ENCODE measurements around the gene WDR83.
A peak's percentile ranks its signal among the peaks of the same experiment; 100 is the strongest.
"Not testable (repeated sequence)": the region's sequence is repeated elsewhere in the genome, so short reads cannot be mapped to it uniquely, and the experiment has no call there.

Gene WDR83

DNA sequence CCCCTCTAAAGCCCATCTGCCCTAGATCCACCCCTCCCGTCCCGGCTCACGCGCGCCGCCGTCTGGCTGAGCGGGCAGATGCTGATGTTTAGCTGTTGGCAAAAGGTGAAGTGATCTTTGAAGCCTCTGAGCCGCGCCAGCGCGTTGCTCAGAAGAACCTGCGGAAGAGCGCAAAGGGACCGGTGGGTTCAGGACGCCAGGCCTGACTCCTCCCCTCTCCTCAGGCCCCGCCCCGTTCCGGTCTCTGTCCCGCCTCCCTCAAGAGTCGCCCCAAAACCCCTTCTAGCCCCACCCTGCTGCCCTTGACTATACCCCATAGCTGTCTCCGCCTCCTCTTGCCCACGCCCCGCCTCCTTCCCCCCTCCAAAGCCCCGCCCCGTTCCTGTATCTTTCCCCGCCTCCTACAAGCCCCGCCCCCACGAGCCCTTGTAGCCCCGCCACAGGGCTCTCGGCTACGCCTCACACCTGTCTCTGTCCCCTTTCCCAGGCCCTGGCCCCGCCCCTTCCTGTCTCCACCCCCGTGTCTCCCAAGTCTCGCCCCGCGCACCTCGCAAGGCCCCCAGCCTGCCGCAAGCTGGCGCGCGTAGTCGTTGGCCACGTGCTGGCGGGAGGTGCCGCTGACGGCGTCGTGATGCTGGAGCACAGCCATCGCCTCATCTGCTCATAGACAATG, 9.6 kb upstream of the WDR83 start:
- no peak for DNase-seq (ENCODE audit: low read depth in 2 of 2)

DNA sequence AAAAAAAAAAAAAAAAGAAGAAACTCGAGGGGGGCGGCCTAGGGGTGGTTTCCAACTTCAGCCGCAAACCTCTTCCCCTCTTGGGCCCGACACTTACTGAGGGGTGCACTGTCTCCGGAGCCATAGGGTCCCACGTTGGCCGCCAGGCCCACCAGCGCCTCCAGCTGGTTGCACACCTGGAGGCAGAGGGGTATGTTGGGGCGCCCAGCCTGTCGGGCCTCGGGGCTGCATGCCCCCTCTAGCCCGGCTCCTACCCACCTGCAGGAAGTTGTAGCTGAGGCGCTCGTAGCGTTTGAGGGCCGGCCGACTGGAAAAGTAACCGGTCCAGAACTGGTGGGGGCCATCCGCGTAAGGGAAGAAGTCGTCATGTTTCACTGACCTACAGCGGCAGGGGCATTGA, 8.6 kb upstream of the WDR83 start:
- no peak for DNase-seq (ENCODE audit: low read depth in 2 of 2)

DNA sequence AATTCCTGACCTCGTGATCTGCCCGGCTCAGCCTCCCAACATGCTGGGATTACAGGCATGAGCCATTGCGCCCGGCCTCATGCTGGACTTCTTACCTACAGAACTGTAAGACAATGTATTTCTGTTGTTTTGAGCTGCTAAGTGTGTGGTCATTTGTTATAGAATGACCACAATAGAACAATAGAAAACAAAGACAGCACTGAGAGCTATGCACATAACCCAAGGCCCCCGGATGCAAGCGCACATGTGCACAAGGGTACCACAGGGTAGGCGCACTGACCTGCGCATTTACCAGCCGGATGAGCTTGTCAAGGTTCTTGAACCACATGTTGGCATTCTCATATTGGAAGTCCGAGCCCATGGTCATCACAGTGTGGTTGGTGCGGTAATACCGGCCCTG, 5.6 kb upstream of the WDR83 start:
- no peak for DNase-seq (ENCODE audit: low read depth in 2 of 2)

DNA sequence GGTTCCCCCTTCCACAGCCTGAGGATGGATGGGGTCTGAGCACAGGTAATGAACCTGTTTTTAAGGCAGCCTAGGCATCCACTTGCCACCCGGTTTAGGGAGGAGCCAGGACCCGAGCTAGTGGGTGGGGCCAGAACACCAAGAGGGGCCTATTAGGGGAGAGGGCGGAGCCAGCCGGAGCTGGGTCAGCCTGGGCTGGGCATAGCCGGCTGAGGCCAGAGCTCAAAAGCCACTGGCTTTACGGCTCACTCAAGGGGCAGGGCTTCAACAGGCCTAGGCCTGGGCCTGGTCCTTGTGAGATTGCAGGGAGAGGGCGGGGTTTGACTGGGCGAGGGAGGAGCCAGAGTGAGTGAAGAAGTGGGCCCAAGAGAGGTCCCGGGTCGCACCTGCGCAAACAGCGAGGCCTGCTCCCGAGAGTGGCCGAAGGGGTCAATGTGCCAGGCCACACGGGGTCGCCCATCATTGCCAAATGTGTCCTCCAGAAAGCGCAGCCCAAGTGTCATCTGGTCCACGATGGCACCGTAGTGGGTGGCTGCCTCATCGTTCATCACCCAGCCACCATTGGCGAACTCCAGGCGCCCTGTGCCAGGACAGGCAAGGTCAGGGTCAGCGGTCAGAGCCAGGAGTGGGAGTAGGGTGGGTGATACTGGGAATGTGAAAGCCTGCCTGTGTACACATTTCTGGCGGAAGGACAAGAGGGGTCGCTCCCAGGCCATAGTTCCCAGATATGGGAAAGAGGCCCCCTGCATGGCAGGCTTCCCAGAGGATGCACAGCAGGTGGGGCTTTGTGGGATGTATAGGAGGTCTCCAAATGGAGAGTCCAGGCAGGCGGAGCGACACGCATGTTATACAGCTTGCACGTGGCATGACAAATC, 2.0 kb upstream of the WDR83 start:
- no peak for DNase-seq (ENCODE audit: low read depth in 2 of 2)

DNA sequence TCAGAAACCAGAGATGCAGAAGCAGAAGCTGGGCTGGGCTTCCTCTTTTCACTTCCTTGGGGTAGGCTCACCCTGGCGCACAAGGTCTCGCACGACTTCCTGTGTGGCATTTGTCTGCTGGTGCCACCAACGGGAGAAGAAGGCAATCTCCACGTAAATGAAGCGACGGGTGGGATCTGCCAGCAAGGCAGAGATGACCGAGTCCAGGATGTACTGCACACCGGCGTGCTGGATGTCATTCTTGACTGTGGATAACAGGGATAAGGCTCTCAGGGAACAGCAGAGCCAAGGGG, 1.4 kb upstream of the WDR83 start:
- DNase-seq (ENCODE audit: low read depth in 2 of 2): no peak

DNA sequence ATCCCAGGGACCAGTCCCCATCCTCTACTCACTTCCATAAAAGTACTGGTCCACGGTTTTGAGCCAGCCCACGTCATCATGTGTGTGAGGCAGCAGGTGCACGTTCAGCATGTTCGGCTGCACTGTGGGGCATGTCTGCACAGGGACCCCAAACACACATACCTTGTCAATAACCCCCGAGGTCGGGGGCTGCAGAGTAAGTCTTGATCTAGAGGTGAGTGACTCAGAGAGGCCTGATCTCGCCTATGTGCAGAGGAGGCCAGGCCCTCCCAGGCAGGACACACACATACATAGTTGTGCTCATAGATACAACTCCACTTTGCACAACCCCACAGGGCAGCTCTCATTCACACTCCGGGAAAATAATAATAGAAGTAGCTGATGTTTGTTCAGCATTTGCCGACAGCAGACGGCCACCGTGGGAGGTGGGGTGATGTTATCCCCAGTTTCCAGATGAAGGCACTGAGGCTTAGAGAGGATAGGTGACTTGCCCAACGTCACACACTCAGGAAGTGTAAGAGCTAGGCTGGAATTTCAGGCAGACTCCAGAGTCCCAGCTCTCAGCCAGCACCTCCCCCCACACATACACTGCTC, 839 bp upstream of the WDR83 start:
- no peak for DNase-seq (ENCODE audit: low read depth in 2 of 2)

DNA sequence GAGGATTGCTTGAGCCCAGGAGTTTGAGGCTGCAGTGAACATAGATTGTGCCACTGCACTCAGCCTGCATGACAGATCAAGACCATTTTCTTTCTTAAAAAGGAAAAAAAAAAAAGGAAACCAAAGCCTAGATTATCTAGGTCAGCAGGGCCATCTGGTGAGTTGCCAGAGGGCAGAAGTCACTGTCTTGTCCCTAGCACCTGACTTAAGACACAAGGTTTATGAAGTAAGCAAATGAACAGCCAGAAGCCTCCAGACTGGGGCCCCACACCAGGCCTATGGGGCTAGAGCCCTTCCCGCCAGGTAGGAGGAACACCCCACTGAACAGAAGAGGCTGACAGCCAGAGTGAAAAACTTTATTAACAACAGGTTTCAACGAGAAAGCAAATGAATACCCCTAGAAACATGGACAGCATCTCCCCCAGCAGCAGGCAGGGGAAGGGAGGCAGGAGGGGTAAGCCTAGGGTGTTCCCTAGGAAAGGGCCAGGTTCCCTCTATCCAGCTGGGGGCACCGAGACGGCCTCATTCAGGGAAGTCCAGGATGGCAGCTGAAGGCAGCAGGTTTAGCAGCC, 1.2 kb downstream of the WDR83 start:
- DNase-seq (ENCODE audit: low read depth in 2 of 2): no peak

DNA sequence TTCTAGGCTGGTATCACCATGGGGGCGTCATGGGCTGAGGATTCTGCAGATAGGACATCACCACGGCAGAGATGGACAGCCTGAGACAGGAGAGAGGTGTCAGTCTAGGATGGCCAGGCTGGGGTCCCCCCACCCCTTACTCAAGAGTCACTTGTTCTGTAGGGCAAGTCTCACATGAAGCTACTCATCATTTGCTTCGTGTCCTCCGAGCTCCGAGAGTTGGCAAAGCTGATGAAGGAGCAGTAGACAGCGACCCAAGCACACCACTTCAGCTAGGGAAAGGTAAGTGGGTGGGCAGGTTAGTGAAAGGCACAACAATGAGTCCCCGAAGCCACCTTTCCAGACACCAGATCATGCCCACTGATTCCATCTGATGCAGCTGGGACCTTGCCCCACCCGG, 1.7 kb downstream of the WDR83 start:
- DNase-seq (ENCODE audit: low read depth in 2 of 2): no peak

DNA sequence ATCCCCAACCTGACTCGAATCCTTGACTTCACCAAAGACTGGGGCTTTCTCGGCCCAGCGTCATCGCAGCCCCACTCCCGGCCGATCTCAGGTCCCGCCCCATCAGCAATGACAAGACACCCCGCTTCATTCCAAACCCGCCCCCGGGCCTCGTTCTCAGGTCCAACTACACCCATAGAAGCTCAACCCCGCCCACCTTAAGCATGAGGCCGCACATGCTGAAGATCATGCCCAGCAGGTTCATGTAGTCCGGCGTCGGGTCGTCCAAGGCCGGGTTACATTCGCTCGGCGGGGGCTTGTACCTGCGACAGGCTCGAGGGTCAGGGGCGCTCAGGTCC, 2.3 kb downstream of the WDR83 start:
- DNase-seq (ENCODE audit: low read depth in 2 of 2): peak in 1 of 2 donors; percentile 48

DNA sequence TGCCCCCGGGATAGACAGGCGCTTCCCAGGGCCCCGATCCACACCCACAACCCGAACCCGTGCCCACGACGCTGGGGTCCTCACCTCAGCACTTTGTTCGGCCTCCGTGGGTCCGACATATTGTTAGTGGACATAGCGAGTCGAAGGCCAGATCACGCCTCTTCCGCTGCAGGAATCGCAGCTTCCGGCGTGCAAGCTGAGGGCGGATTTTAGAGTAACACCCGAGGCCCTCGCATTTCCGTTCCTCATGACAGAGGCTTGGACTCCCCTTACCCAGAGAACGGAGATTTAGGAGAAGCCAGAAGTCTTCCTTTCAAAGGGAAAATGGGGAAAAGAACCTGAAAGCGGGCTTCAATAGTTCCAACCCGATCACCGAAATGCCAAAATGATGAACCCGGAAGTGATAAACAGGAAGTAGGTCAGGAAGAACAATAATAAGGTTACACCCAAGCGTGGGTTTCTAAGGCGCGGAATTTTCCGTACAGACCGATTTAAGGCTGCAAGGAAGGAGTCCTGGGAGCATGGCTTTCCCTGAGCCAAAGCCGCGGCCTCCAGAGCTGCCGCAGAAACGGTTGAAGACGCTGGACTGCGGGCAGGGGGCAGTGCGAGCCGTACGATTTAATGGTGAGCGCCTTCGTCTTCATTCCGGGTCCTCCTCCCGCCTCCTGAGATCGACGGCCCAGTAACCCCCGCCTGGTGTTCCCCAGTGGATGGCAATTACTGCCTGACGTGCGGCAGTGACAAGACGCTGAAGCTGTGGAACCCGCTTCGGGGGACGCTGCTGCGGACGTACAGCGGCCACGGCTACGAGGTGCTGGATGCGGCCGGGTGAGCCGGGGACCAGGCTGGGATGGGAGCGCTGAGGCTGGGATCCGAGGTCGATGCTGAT, 2.9 kb downstream of the WDR83 start:
- DNase-seq (ENCODE audit: low read depth in 2 of 2): peak in 1 of 2 donors; percentile 53

DNA sequence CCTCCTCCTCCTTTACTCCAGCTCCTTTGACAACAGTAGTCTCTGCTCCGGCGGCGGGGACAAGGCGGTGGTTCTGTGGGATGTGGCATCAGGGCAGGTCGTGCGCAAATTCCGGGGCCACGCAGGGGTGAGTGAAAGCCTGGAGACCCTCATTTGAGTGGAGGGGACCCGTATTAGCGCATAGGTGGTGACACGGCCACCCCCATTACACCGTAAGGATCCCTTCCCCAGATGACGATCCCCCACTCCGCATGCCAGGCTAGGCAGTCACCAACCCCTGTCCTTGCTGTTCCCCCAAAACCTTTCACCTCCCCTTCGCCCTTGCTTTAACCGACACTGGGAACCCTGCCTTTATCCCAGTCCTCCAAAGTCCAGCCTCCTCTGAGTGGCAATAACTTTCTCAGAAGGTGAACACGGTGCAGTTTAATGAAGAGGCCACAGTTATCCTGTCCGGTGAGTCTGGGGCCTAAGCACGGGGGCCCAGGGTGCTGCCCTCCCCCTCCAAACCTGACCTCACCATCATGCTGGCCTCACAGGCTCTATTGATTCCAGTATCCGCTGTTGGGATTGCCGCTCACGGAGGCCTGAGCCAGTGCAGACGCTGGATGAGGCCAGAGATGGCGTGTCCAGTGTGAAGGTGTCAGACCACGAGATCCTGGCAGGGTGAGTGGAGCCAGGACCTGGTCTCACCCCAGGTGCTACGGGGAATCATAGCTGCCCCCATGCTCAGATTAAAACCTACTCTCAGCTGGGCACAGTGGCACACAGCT, 3.7 kb downstream of the WDR83 start:
- DNase-seq (ENCODE audit: low read depth in 2 of 2): no peak

DNA sequence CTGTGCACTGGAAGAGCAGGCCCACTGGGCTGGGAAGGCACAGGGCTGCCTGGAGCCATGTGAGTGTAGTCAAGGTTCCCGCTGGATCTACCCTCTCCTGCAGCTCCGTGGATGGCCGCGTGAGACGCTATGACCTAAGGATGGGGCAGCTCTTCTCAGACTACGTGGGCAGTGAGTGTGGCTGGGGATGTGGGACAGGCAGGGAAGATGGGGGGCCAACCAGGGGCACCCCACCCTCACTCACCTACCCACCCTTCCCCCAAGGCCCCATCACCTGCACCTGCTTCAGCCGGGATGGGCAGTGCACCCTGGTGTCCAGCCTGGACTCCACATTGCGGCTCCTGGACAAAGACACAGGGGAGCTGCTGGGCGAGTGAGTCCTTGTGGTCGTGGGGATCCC, 6.1 kb downstream of the WDR83 start:
- DNase-seq (ENCODE audit: low read depth in 2 of 2): no peak

DNA sequence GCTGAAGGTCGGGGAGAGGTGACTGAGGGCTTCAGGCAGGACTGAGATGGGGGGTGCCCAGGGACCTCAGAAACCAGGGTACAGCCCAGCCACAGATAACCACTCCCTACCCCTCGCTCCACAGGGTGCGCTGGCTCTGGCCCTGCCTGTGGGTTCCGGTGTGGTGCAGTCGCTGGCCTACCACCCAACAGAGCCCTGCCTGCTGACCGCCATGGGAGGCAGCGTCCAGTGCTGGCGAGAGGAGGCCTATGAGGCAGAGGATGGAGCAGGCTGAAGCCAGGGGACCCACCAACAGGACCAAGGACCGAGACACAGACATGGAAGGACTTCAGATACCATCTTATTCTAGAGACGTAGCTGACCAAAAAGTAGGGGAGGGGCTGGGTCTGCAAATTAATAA, 8.8 kb downstream of the WDR83 start:
- no peak for DNase-seq (ENCODE audit: low read depth in 2 of 2)

DNA sequence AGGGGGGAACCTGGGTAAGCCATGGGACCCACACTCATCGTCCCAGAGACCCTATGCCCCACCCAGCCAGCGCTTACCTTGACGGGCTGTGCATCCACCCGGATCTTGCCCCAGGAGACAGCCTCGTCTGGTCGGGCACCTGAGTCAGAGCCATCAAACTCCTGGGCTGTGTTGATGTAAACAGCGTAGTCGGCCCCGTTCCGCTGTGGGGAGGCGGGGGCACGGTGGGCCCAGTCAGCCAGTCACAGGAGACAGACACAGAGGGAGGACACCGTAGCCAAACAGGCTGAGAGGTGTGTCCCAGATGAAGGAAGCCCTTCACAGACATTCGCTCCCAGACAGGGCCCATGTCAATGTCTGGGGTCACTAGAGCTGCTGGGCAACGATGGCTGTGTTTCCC, 9.3 kb downstream of the WDR83 start:
- DNase-seq (ENCODE audit: low read depth in 2 of 2): no peak

DNA sequence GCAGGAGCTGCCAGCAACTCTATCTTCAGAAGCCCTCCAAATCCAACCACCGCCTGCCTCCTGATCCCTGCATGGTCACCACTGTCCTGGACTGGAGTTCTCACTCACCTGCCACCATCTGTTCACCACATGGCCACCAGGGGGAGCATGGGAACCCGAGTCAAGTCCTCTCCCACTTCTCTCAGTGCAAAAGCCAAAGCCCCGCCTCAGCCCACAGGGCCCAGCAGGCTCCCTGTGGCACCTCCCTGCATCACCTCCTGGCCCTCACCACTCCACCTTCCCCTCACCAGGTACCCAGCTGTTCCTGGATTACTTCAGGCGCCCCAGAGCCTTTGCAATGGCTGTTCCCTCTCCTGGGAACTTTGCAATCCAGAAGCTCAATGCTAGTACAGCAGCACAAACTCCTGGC, 9.8 kb downstream of the WDR83 start:
- DNase-seq (ENCODE audit: low read depth in 2 of 2): peak; percentile 58 to 84

DNA sequence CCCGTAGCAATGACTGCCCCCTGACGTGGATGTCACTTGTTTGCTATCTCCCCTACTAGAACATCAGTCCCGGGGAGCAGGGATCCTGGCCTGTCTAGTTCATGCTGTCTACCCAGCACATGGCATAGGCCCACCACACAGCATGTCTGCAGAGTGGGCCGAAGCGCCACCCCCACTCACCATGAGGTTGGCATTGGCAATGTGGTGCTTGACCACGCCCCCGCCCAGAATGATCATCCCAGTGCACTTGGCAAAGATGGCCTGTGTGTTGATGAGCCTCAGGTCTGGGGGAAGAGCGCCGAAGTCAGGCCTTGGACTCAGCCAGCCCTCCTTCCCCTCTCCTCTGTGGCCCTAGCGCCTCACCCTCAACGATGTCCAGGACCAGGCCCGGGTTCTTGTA, 10.3 kb downstream of the WDR83 start:
- DNase-seq (ENCODE audit: low read depth in 2 of 2): no peak

DNA sequence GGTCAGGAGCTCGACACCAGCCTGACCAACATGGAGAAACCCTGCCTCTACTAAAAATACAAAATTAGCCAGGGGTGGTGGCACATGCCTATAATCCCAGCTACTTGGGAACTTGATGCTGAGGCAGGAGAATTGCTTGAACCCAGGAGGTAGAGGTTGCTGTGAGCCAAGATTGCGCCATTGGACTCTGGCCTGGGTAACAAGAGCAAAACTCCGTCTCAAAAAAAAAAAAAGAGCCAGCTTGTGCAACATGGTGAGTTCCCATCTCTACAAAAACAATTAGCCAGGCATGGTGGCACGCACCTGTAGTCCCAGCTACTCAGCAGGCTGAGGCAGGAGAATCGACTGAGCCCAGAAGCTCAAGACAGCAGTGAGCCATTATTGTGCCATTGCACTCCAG, 11.4 kb downstream of the WDR83 start:
- DNase-seq (ENCODE audit: low read depth in 2 of 2): not testable (repeated sequence)

DNA sequence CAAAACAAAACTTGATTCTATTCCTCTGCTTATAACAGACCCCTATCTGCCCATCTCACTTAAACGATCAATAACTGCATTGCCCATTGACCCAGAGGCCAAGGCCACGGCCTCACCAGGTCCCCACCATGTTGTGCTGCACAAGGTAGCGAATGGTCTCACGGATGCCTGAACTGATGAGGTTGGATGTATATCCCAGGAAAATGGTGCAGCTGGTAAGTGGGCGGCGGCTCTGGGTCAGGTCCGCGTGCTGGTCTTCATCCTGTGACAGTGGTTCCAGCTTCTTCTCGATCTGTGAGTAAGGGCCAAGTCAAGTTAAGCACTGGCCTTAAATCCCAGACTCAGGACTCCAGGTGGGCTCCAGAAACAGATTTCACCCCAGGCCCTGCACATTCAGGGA, 13.4 kb downstream of the WDR83 start:
- no peak for DNase-seq (ENCODE audit: low read depth in 2 of 2)

DNA sequence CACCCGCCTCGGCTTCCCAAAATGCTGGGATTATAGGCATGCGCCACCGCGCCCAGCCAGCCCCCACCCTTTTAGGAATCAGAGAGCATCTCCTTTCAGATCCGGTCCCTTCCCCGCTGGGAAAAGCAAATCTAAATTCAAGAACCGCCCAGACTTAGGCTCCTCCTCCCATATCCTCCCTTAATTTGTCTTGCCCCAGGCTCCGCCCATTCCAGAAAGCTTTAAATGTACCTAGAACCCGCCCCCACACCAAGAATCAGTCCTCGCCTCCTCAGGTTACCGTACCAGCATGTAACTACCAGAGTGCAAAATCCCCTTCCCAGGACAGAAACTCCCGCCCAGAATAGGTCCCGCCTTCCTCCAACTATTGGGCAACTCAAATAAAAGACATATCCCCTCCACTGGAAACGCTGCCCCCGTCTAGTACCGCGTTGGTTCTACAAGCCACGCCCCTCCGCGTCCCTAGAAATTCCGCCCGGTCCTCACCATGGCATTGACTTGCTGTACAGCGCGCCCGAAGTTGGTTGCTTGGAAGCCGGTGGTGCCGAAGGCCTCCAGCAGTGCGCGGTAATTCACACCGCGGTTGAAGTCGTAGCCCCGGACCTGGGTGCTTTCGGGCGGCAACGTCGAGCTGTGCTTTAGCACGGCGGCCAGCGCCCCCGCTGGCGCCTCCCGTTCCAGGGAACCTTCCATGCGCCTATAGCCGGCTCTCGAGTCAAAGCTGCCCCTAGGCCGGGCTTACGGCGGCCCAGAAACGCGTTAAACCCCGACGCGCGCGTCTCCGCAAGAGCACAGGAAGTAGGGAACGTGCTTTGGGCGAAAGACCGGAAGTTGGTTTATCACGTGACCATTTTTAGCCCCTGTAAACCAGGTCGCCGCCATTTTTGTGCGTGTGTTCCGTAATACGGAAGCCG, 14.7 kb downstream of the WDR83 start, which contains the start of gene DHPS:
DHPS (minus strand) TSS at position 807 of the 914 bp plus-strand sequence; CDS start at position 693, 114 bp downstream.
- peak; percentile 72 to 73 for DNase-seq (ENCODE audit: low read depth in 2 of 2)

DNA sequence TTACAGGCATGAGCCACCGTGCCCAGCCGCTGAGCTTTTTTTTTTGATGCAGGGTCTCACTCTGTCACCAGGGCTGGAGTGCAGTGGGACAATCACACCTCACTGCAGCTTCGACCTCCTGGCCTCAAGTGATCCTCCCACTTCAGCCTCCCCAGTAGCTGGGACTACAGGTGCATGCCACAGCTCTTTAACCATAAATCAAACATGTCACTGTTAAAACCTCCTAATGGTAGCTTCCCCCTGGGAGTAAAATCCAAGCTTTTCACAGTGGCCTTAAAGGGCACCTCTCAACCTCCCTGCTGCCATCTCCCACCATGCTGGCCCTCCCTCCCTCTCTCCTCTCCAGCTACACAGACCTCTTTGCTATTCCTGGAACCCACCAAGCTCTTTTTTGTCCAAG, 19.2 kb downstream of the WDR83 start:
- DNase-seq (ENCODE audit: low read depth in 2 of 2): no peak

All from stimulated activated CD4-positive, alpha-beta T cell treated with anti-CD3 and anti-CD28 coated beads, Interleukin-1b, Interleukin-23, amount 100 ng/mL, for 1 hour (primary cell).